ENCODE measurements around the gene KHDRBS2.

DNA sequence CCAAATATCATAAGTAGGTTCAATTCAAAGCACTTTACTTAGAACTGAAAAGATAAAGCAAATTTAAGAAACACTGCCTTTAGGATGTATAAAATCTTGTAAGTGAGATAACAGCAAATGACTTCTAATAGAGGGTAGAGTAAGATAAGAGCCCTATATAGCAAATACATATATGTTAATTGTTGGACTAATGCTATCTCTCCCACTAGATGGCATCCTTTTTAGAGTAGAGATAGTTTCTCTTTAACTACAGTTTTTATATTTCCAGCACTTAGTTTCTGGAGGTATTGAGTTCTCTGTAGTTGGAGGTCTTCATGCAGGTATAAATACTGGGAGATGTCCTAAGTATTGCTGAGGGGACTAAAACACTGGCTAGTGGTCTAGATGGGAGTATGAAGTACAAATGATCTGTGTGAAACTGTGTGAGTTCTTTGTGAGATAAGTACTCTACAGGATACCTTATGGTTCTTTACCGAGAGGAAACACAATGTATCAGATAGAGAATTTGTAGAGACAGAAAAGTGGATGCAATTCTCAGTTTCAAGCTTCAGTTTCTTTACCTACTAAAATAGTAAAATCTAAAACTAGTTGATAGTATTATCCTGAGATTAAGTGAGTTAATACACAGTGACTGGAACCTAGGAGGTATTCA, 399.3 kb downstream of the KHDRBS2 start:
- TF ChIP-seq, protein P1, sequence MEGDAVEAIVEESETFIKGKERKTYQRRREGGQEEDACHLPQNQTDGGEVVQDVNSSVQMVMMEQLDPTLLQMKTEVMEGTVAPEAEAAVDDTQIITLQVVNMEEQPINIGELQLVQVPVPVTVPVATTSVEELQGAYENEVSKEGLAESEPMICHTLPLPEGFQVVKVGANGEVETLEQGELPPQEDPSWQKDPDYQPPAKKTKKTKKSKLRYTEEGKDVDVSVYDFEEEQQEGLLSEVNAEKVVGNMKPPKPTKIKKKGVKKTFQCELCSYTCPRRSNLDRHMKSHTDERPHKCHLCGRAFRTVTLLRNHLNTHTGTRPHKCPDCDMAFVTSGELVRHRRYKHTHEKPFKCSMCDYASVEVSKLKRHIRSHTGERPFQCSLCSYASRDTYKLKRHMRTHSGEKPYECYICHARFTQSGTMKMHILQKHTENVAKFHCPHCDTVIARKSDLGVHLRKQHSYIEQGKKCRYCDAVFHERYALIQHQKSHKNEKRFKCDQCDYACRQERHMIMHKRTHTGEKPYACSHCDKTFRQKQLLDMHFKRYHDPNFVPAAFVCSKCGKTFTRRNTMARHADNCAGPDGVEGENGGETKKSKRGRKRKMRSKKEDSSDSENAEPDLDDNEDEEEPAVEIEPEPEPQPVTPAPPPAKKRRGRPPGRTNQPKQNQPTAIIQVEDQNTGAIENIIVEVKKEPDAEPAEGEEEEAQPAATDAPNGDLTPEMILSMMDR (conservative IDR thresholded peaks at IDR 0.05; ENCODE audit: low read depth in 2 of 2): peak in 1 of 2 experiments; percentile 54; a peak in 3 of 4 replicates
- TF ChIP-seq, protein P2, sequence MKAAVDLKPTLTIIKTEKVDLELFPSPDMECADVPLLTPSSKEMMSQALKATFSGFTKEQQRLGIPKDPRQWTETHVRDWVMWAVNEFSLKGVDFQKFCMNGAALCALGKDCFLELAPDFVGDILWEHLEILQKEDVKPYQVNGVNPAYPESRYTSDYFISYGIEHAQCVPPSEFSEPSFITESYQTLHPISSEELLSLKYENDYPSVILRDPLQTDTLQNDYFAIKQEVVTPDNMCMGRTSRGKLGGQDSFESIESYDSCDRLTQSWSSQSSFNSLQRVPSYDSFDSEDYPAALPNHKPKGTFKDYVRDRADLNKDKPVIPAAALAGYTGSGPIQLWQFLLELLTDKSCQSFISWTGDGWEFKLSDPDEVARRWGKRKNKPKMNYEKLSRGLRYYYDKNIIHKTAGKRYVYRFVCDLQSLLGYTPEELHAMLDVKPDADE (IDR thresholded peaks at IDR 0.05): no peak
- TF ChIP-seq EZH2 (IDR thresholded peaks at IDR 0.05; ENCODE audit: low read depth, unreplicated experiment) (no peak), ZNF331 (CRISPR knock-in tag; IDR thresholded peaks at IDR 0.05; ENCODE audit: low read depth) (no peak), CREB1 (CRISPR knock-in tag; IDR thresholded peaks at IDR 0.05; ENCODE audit: low read depth) (no peak), JUNB (IDR thresholded peaks at IDR 0.05; ENCODE audit: unreplicated experiment) (no peak), POLR2AphosphoS5 (IDR thresholded peaks at IDR 0.05; ENCODE audit: low read depth) (no peak), EZH2phosphoT487 (IDR thresholded peaks at IDR 0.05; ENCODE audit: unreplicated experiment) (no peak), ZNF114 (CRISPR knock-in tag; IDR thresholded peaks at IDR 0.05) (no peak)
- TF ChIP-seq, protein P3, sequence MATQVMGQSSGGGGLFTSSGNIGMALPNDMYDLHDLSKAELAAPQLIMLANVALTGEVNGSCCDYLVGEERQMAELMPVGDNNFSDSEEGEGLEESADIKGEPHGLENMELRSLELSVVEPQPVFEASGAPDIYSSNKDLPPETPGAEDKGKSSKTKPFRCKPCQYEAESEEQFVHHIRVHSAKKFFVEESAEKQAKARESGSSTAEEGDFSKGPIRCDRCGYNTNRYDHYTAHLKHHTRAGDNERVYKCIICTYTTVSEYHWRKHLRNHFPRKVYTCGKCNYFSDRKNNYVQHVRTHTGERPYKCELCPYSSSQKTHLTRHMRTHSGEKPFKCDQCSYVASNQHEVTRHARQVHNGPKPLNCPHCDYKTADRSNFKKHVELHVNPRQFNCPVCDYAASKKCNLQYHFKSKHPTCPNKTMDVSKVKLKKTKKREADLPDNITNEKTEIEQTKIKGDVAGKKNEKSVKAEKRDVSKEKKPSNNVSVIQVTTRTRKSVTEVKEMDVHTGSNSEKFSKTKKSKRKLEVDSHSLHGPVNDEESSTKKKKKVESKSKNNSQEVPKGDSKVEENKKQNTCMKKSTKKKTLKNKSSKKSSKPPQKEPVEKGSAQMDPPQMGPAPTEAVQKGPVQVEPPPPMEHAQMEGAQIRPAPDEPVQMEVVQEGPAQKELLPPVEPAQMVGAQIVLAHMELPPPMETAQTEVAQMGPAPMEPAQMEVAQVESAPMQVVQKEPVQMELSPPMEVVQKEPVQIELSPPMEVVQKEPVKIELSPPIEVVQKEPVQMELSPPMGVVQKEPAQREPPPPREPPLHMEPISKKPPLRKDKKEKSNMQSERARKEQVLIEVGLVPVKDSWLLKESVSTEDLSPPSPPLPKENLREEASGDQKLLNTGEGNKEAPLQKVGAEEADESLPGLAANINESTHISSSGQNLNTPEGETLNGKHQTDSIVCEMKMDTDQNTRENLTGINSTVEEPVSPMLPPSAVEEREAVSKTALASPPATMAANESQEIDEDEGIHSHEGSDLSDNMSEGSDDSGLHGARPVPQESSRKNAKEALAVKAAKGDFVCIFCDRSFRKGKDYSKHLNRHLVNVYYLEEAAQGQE (IDR thresholded peaks at IDR 0.05; ENCODE audit: unreplicated experiment): no peak

Measured in GM23338 (cell line).